Activated naive CD4-positive, alpha-beta T cell treated with anti-CD3 and anti-CD28 coated beads, Interleukin-2, amount 50 U/mL, for 24 hours (primary cell): Measurements from ENCODE around the gene SLC2A8.

Experiments used
- H3K27ac Mint-ChIP-seq: one replicate; pipeline ENCODE4 v1.8.0; 2021; ENCODE audit warnings: mild to moderate bottlenecking, mixed read lengths
- H3K27me3 Mint-ChIP-seq: one replicate; pipeline ENCODE4 v1.8.0; 2021; ENCODE audit warnings: mixed read lengths
- H3K36me3 Mint-ChIP-seq: one replicate; pipeline ENCODE4 v1.8.0; 2021; ENCODE audit warnings: mixed read lengths
- H3K4me1 Mint-ChIP-seq: one replicate; pipeline ENCODE4 v1.8.0; 2021; ENCODE audit warnings: mixed read lengths
- H3K4me3 Mint-ChIP-seq: one replicate; pipeline ENCODE4 v1.8.0; 2021; ENCODE audit warnings: mild to moderate bottlenecking, mixed read lengths
- H3K9me3 Mint-ChIP-seq: one replicate; pipeline ENCODE4 v1.8.0; 2021; ENCODE audit warnings: mixed read lengths

SLC2A8 gene

DNA sequence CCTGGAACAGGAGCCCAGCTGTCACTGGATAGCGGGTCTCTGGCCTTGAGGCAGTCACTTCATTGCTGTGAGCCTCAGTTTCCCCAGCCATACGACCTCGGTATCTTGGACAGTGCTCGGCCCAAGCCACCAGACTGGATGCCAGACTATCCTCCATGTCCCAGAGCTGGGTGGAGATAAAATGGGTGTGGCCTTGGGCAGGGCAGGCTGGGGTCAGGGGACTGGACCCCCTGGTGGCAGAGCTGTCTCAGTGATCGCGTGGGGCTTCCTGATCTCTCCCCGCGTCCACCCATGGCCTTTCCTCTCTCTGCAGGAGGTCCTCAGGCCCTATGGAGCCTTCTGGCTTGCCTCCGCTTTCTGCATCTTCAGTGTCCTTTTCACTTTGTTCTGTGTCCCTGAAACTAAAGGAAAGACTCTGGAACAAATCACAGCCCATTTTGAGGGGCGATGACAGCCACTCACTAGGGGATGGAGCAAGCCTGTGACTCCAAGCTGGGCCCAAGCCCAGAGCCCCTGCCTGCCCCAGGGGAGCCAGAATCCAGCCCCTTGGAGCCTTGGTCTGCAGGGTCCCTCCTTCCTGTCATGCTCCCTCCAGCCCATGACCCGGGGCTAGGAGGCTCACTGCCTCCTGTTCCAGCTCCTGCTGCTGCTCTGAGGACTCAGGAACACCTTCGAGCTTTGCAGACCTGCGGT lies 10.0 kb downstream of the SLC2A8 start:
- Mint-ChIP-seq H3K4me1 (no peaks in the 10 kb centered on the region), H3K27ac (no peak overlapping the region), H3K9me3 (no peaks in the 10 kb centered on the region), H3K36me3 (no peaks in the 10 kb centered on the region), H3K27me3 (peaks cover 28% of the 10 kb centered on the region), H3K4me3 (no peak overlapping the region)

DNA sequence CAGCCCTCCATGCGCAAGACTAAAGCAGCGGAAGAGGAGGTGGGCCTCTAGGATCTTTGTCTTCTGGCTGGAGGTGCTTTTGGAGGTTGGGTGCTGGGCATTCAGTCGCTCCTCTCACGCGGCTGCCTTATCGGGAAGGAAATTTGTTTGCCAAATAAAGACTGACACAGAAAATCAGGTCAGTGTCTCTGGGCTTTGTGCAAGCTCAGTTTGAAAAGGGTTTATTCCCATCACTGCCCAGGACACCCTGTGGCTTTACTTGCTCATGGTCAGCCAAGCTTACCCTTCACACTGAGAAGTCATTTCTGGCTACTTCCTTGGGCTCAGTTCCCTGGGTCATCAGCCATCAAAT lies 10.5 kb downstream of the SLC2A8 start:
- Mint-ChIP-seq H3K27ac (no peak overlapping the region), H3K4me1 (no peaks in the 10 kb centered on the region), H3K9me3 (no peaks in the 10 kb centered on the region), H3K4me3 (no peak overlapping the region), H3K36me3 (no peaks in the 10 kb centered on the region), H3K27me3 (peaks cover 28% of the 10 kb centered on the region)

DNA sequence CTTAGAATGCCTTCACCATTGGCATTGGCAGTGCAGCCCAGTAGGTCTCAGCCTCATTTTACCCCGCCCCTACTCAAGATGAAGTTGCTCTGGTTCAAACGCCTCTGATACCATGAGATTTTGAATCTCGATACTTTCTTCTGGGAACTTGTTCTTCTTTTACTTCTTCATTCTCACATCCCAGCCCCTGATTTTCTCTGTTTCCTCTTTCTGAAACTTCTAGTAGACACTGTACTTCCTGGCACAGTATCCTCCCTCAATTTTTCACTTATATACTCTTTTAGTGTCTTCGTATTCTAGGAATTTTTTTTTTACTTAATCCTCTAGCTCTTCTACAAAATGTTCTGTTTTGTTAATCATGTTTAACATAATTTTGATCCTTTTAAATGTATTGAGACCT lies 14.2 kb downstream of the SLC2A8 start:
- Mint-ChIP-seq H3K27me3 (peaks cover 37% of the 10 kb centered on the region), H3K36me3 (no peaks in the 10 kb centered on the region), H3K4me1 (no peaks in the 10 kb centered on the region), H3K4me3 (no peak overlapping the region), H3K9me3 (no peaks in the 10 kb centered on the region), H3K27ac (peak overlapping the region; percentile 2)

DNA sequence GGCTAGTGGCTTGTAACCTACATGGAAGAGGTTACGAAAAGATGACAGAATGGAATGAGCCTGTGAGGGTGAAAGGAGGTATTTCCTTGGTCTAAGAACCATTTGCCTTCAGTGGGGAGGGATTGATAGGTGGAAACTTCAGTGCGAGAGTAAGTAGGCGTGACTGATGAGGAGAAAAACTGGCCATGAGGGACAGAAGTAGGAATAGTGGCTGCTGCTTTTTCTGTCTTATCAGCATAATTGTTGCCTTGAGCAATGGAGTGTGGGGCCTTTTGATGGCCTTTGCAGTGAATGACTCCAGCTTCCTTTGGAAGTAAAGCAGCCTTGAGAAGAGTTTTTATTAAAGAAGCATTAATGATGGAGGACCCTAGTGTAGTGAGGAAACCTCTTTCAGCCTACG lies 18.2 kb downstream of the SLC2A8 start:
- Mint-ChIP-seq H3K27ac (no peak overlapping the region), H3K4me3 (no peak overlapping the region), H3K9me3 (no peaks in the 10 kb centered on the region), H3K4me1 (no peaks in the 10 kb centered on the region), H3K36me3 (no peaks in the 10 kb centered on the region), H3K27me3 (peaks cover 27% of the 10 kb centered on the region)

DNA sequence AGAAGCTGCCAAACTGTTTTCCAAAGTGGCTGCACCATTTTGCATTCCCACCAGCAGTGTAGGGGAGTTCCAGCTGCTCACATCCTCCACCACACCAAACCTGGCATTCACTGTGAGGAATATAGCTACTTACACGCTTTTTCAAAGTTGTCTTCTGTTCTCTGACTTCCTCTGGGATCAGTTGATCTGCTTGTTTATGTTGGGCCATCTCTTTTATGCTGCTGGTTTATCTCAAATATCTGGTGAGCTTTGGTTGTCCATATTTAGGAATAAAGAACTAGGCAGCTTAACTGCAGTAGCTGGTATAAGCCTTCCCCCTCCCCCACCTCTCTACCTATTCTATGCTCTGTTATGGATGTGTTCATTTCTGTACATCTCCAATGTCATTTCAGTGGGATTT lies 18.7 kb downstream of the SLC2A8 start:
- no peaks in the 10 kb centered on the region for H3K36me3 Mint-ChIP-seq
- no peaks in the 10 kb centered on the region for H3K4me1 Mint-ChIP-seq
- no peak overlapping the region for H3K4me3 Mint-ChIP-seq
- H3K27ac Mint-ChIP-seq, result no peak overlapping the region
- no peaks in the 10 kb centered on the region for H3K9me3 Mint-ChIP-seq
- peaks cover 27% of the 10 kb centered on the region for H3K27me3 Mint-ChIP-seq

DNA sequence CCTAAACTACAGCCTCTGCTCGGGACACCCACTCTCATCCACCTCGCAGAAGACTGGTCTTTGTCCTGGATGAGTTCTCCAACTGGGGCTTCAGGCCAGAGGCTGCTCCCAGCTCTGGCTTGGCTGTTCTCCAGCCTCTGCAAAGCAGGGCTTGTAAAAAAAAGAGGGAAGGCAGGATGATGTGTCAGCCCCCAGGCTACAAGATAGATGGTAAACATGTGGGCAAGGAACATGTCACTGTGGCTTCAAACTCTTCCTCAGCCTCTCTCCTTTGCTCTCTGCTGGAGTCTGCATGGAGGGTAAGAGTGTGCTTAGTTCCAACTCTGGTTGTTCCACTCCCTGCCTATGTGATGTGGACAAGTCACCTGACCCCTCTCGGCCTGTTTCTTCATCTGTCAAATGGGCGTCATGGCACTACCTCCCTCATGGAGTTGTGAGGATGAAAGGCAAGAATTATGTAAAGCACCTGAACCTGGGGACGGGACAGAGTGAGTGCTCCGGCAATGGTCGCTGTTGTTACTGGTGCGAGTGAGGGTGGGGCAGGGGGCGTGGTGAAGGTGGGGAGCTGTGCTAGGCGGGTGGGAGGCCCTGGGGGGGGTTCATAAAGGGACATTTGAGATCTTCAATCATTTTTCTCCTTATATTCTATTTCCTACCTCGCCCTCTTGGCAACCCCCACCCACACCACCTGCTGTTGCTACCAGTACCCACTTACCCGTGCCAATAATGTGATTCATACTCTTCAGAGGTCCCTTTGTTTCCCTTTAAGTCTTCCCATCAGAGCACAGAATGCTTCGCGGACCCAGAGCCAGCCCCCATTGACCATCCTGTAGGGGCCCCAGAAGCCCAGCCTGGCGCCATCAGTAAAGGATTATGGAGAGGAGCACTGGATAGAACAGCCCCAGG lies 20.4 kb downstream of the SLC2A8 start:
- H3K27ac Mint-ChIP-seq, result no peak overlapping the region
- H3K4me1 Mint-ChIP-seq, result no peaks in the 10 kb centered on the region
- no peaks in the 10 kb centered on the region for H3K36me3 Mint-ChIP-seq
- H3K27me3 Mint-ChIP-seq, result peaks cover 20% of the 10 kb centered on the region
- H3K4me3 Mint-ChIP-seq, result no peak overlapping the region
- no peaks in the 10 kb centered on the region for H3K9me3 Mint-ChIP-seq

DNA sequence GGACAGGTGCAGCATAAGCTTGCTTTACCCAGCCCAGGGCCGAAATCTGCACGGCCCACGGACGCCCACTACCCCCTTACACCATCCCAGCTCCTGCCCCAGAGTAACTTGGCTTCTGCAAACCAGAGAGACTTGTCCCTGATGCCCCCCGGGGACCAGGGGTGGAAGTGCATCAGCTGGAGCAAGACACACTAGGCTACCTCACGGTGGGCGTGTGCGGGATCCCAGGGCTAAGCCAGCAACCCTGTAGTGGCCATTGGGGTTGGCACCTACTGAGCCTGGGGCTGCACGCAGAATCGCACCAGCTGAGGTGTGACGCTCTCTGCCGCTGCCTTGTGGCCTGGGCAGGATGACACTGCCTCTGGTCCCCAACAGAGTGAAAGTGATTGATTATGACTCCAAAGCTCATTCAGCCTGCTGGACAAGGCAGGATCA lies 21.1 kb downstream of the SLC2A8 start:
- Mint-ChIP-seq H3K27ac (no peak overlapping the region), H3K27me3 (peaks cover 19% of the 10 kb centered on the region), H3K4me1 (peaks cover 3% of the 10 kb centered on the region), H3K36me3 (no peaks in the 10 kb centered on the region), H3K4me3 (no peak overlapping the region), H3K9me3 (no peaks in the 10 kb centered on the region)

DNA sequence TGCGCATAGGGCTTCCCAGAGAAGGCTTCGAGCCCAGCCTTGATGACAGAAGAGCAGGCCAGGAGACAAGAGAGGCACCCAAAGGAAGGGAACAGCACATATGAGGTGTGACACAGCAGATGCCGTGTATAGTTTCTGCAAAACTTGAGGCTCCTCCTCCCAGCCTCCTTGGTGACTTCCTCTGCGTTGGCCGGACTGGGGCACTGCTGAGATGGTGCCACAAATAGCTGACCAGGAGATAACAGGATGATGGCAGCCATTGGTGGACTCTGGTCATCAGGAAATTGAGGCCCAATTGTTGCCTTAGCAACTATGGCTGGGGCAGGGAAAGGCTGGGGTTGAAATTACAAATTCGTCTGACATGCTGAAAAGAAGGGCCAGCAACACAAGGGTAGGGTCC lies 22.4 kb downstream of the SLC2A8 start:
- Mint-ChIP-seq H3K27me3 (peaks cover 13% of the 10 kb centered on the region), H3K36me3 (peaks cover 2% of the 10 kb centered on the region), H3K4me3 (no peak overlapping the region), H3K4me1 (peaks cover 14% of the 10 kb centered on the region), H3K9me3 (no peaks in the 10 kb centered on the region), H3K27ac (no peak overlapping the region)

DNA sequence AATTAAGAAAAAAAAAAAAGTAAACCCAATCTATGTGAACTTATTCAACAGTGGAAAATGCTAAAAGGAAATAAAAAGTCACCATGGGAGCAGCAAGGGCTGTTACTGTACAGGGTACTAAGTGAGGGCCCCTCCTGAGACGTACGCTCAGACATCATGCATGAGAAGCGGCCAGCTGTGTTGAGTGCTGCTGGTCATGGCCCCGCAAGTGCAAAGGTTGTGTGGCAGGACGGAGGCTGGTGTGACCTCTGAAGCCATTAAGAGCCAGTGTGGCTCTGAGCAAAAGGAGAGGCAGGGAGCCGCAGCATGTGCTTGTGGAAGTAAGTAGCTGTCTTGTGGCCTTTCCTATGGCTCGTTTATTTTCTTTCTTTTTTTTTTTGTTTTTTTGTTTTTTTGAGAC lies 24.1 kb downstream of the SLC2A8 start:
- Mint-ChIP-seq H3K27ac (no peak overlapping the region), H3K9me3 (no peaks in the 10 kb centered on the region), H3K36me3 (peaks cover 6% of the 10 kb centered on the region), H3K27me3 (peaks cover 1% of the 10 kb centered on the region), H3K4me1 (peaks cover 29% of the 10 kb centered on the region), H3K4me3 (no peak overlapping the region)

DNA sequence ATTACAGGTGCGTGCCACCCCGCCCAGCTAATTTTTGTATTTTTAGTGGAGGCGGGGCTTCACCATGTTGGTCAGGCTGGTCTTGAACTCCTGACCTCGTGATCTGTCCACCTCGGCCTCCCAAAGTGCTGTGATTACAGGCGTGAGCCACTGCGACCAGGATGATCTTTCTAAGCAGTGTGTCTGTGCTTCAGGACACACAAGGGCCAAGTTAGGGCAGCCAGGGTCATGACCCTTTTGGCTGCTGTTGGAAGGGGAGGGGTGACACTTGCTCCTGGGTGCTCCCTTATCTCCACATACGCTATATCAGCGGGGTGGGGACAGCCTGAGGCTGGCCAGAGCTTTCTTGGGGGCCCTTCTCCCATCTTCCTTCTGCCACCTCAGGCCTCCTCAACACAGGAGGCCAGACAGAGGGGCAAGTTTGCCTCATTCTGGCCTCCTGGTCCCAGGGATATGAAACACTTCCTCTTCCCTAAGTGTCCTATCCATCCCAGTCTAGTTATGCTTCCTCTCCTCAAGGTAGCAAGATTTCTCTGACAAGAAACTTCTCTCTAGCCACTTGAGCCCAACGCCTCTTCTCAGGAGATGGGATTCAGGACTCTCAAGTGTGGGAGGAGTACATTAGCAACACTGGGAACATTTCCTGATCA lies 25.3 kb downstream of the SLC2A8 start:
- H3K4me3 Mint-ChIP-seq, result no peak overlapping the region
- peaks cover 38% of the 10 kb centered on the region for H3K4me1 Mint-ChIP-seq
- peaks cover 10% of the 10 kb centered on the region for H3K36me3 Mint-ChIP-seq
- peaks cover 1% of the 10 kb centered on the region for H3K27me3 Mint-ChIP-seq
- no peak overlapping the region for H3K27ac Mint-ChIP-seq
- H3K9me3 Mint-ChIP-seq, result no peaks in the 10 kb centered on the region

DNA sequence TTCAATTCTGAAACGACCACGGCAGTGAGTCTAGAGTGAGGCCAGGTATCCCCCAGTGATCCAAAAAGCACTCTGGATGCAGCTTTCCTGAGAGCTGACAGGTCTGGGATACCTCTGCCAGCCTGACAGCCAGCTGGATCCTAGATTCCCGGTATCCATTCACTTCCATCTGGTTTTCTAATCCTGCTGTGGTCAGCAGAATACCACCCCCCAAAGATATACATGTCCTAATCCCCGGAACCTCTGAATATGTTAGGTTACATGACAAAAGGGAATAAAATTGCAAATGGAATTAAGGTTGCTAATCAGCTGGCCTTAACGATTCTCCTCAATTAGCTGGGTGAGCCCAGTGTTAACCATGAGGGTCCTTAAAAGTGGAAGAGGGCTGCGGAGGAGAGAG lies 25.8 kb downstream of the SLC2A8 start:
- H3K9me3 Mint-ChIP-seq, result no peaks in the 10 kb centered on the region
- H3K4me1 Mint-ChIP-seq, result peaks cover 41% of the 10 kb centered on the region
- H3K4me3 Mint-ChIP-seq, result peak overlapping the region; percentile 99
- peaks cover 10% of the 10 kb centered on the region for H3K36me3 Mint-ChIP-seq
- peaks cover 1% of the 10 kb centered on the region for H3K27me3 Mint-ChIP-seq
- peak overlapping the region; percentile 62 for H3K27ac Mint-ChIP-seq

DNA sequence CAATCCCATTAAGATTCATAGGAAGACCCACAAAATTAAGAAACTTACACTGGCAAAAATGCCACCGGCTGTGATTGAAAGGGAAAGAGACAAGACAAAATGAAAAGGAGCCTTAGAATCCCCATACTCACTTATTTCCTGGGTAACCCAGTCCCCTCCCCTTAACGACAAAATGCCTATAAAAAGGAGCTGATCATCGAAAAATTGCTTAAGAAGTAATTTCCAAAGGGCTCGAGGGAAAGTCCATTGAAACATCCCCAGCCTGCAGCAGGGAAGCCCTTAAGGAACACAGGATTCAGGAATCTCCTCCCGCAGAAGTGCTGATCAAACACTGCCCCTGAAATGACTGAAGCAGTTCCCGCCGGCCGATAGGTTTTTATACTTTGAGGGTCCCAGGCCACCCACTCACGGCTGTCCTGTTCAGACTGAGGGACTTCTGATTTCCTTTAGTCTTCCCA lies 26.5 kb downstream of the SLC2A8 start:
- Mint-ChIP-seq H3K4me1 (peaks cover 49% of the 10 kb centered on the region), H3K36me3 (peaks cover 14% of the 10 kb centered on the region)

DNA sequence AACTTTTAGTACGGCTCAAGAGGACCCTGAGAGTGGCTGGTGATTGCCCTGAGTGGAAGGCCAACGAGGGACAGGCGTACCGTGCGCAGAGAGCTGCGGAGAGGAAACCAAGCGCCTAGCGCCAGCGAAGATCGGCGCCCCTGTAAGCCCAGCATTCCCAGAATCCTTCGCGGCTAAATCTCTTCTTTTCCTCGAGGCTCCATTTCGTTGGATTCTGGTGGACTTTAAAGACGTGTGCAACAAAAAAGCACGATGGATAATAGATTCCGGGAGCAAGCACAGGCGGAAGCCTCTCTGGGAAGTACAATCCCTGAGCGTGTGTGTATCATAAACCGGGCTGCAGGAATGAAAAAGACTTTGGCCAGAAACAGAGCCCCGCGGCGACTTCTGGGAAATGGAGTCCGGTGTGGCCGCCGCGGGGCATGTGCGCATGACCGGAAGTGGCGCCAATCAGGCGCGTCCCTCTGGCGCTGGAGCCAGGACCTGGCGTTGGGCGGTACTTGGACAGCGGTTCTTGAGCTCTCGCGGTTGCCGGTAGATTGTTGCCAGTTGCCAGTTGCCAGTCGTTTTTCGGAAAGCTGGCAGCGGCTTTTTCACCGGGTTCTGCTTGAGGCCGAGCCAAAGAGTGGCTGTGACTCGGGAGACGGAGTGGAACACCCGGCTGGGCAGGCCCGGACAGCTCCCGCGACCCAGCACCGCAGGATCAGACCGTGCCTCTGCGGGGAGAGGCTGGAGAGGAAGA lies 27.1 kb downstream of the SLC2A8 start, which contains the start of gene ZNF79:
Gene ZNF79, plus strand, starts transcription at position 449 of the 742 bp plus-strand sequence. CDS start 406 bp downstream, outside the sequence.
- Mint-ChIP-seq H3K36me3 (peaks cover 15% of the 10 kb centered on the region), H3K27me3 (no peaks in the 10 kb centered on the region), H3K9me3 (no peaks in the 10 kb centered on the region), H3K27ac (peak within 1 kb of the TSS; percentile 99), H3K4me3 (peak within 1 kb of the TSS; percentile 99), H3K4me1 (peaks cover 54% of the 10 kb centered on the region)

More for the DNA sequence above, 26.5 kb downstream of the SLC2A8 start:
- H3K27ac Mint-ChIP-seq, result peak overlapping the region; percentile 99
- peak overlapping the region; percentile 99 for H3K4me3 Mint-ChIP-seq
- peaks cover 1% of the 10 kb centered on the region for H3K27me3 Mint-ChIP-seq
- no peaks in the 10 kb centered on the region for H3K9me3 Mint-ChIP-seq

DNA sequence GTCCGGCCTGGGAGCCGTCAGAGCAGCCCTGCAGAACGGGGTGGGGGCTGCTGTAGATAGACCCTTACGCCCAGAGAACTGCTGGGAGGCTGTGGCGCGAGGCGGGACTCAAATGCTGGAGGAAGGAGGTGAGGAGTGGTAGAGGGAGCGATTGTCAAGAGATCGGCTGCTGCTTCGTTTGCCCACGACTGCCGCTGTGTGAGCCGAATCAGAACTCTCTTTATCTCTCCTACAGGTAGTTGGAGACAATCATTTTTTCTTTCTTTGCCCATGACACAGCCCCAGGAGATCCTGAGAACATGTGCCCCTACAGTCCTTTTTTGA lies 27.7 kb downstream of the SLC2A8 start:
- Mint-ChIP-seq H3K4me3 (peak overlapping the region; percentile 99), H3K27me3 (no peaks in the 10 kb centered on the region), H3K4me1 (peaks cover 54% of the 10 kb centered on the region), H3K36me3 (peaks cover 15% of the 10 kb centered on the region), H3K9me3 (no peaks in the 10 kb centered on the region), H3K27ac (peak overlapping the region; percentile 99)

DNA sequence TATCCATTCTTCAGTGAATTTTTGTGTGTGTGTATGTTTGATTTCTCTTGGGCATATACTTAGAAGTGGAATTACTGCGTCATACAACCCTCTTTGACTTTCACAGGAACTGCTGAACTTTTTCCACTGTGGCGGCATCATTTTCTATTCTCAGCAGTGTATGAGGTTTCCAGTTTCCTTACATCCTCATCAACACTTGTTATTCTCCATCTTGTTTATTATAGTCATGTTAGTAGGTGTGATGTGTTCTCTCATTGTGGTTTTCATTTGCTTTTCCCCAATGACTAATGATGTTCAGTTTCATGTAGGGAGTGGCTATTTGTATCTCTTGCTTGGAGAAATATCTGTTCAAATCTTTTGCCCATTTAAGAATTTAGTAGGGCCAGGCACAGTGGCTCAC lies 29.8 kb downstream of the SLC2A8 start:
- no peaks in the 10 kb centered on the region for H3K9me3 Mint-ChIP-seq
- peak overlapping the region; percentile 92 for H3K27ac Mint-ChIP-seq
- peaks cover 27% of the 10 kb centered on the region for H3K36me3 Mint-ChIP-seq
- H3K4me3 Mint-ChIP-seq, result peak overlapping the region; percentile 99
- H3K4me1 Mint-ChIP-seq, result peaks cover 66% of the 10 kb centered on the region
- no peaks in the 10 kb centered on the region for H3K27me3 Mint-ChIP-seq
